B cell (primary cell): ENCODE results near the gene HIBADH.

Experiments
- CTCF ChIP-seq: fragments of 200-600 bp; IDR thresholded peaks from one replicate; pipeline ENCODE4 v1.8.0; 2022; ENCODE audit warnings: antibody characterized with exemption, mild to moderate bottlenecking
- EZH2 ChIP-seq: IDR thresholded peaks from 2 replicates; pipeline ENCODE4 v1.6.1; 2012; ENCODE audit warnings: borderline replicate concordance, low read depth, mild to moderate bottlenecking, moderate library complexity, low read length; ENCODE audit not compliant: insufficient read depth, poor library complexity, severe bottlenecking

GRCh38 chr7:27650283-27650682 is 12.4 kb downstream of the HIBADH start:
- TF ChIP-seq CTCF (no peak), EZH2 (no peak)
